ENCODE results near the gene STX1A. TPM values are rescaled to one million over a fixed set of nuclear protein-coding genes. Genes with fewer than 3 reads are reported as not detected.
A peak's percentile ranks its signal among the peaks of the same experiment; 100 is the strongest.

Gene STX1A
- total RNA-seq, 1 experiment from 2014 or later, result 10.4 TPM

GRCh38 chr7:73740212-73740611, 20.7 kb upstream of the STX1A start:
- peaks cover 5% of the 10 kb centered on the region; the same call in 1 of the 2 replicates for H3K27me3 ChIP-seq
- H3K27ac ChIP-seq, result no peak overlapping the region
- no peak for DNase-seq

GRCh38 chr7:73739387-73739767, 19.9 kb upstream of the STX1A start:
- 0 out of 2 replicates have a peak, but pooled peaks cover 5% of the 10 kb centered on the region for H3K27me3 ChIP-seq
- H3K4me3 ChIP-seq, result peak overlapping the region; percentile 94
- DNase-seq, result no peak
- peaks cover 17% of the 10 kb centered on the region for H3K4me1 ChIP-seq
- H3K27ac ChIP-seq, result peak overlapping the region; percentile 9; the same call in 1 of the 2 replicates
- no peaks in the 10 kb centered on the region for H3K9me3 ChIP-seq (replicated peaks)
- H3K36me3 ChIP-seq, result no peaks in the 10 kb centered on the region; the same call in 1 of the 2 replicates

More at GRCh38 chr7:73740212-73740611, 20.7 kb upstream of the STX1A start:
- no peak overlapping the region for H3K4me3 ChIP-seq
- peaks cover 17% of the 10 kb centered on the region for H3K4me1 ChIP-seq
- H3K9me3 ChIP-seq (replicated peaks), result no peaks in the 10 kb centered on the region
- no peaks in the 10 kb centered on the region; the same call in 1 of the 2 replicates for H3K36me3 ChIP-seq

- Histone ChIP-seq H3K27ac (peak within 1 kb of the TSS; percentile 74), H3K4me3 (peak within 1 kb of the TSS; percentile 94), H3K36me3 (no peaks in the 10 kb centered on the region; the same call in 1 of the 2 replicates), H3K27me3 (0 out of 2 replicates have a peak, but pooled peaks cover 5% of the 10 kb centered on the region), H3K4me1 (peaks cover 17% of the 10 kb centered on the region), H3K9me3 (replicated peaks) (no peaks in the 10 kb centered on the region)
- DNase-seq, result peak; percentile 97 to 98
Measured at GRCh38 chr7:73738612-73739386, 19.3 kb upstream of the STX1A start, which contains the start of gene ABHD11. Gene ABHD11 (minus strand): TSS chr7:73738802. CDS start chr7:73738770, 32 bp downstream.

- no peaks in the 10 kb centered on the region for H3K9me3 ChIP-seq (replicated peaks)
- peak overlapping the region; percentile 94 for H3K4me3 ChIP-seq
- H3K36me3 ChIP-seq, result no peaks in the 10 kb centered on the region; the same call in 1 of the 2 replicates
- DNase-seq, result peak; percentile 68 to 80
- peak overlapping the region; percentile 74 for H3K27ac ChIP-seq
- H3K4me1 ChIP-seq, result peaks cover 16% of the 10 kb centered on the region
- H3K27me3 ChIP-seq, result 0 out of 2 replicates have a peak, but pooled peaks cover 5% of the 10 kb centered on the region
Measured at GRCh38 chr7:73738220-73738611, 18.7 kb upstream of the STX1A start.

- H3K27ac ChIP-seq, result no peak overlapping the region
- no peak for DNase-seq
- H3K4me1 ChIP-seq, result peaks cover 10% of the 10 kb centered on the region
- no peaks in the 10 kb centered on the region; the same call in 1 of the 2 replicates for H3K36me3 ChIP-seq
- 0 out of 2 replicates have a peak, but pooled peaks cover 2% of the 10 kb centered on the region for H3K27me3 ChIP-seq
- no peaks in the 10 kb centered on the region for H3K9me3 ChIP-seq (replicated peaks)
- H3K4me3 ChIP-seq, result peak overlapping the region; percentile 94
Measured at GRCh38 chr7:73737491-73738219, 18.2 kb upstream of the STX1A start.

- DNase-seq, result no peak
- Histone ChIP-seq H3K9me3 (replicated peaks) (no peaks in the 10 kb centered on the region), H3K36me3 (no peaks in the 10 kb centered on the region; the same call in 1 of the 2 replicates), H3K27ac (no peak overlapping the region), H3K27me3 (no peaks in the 10 kb centered on the region), H3K4me3 (no peak overlapping the region), H3K4me1 (peaks cover 4% of the 10 kb centered on the region)
Measured at GRCh38 chr7:73736885-73737284, 17.4 kb upstream of the STX1A start.

GRCh38 chr7:73735528-73735905, 16.0 kb upstream of the STX1A start:
- H3K4me3 ChIP-seq, result no peak overlapping the region
- no peaks in the 10 kb centered on the region; the same call in 1 of the 2 replicates for H3K36me3 ChIP-seq
- H3K27ac ChIP-seq, result no peak overlapping the region
- H3K9me3 ChIP-seq (replicated peaks), result no peaks in the 10 kb centered on the region
- no peak for DNase-seq
- H3K27me3 ChIP-seq, result no peaks in the 10 kb centered on the region
- H3K4me1 ChIP-seq, result no peaks in the 10 kb centered on the region

GRCh38 chr7:73734619-73735527, 15.4 kb upstream of the STX1A start:
- no peaks in the 10 kb centered on the region for H3K4me1 ChIP-seq
- H3K27me3 ChIP-seq, result no peaks in the 10 kb centered on the region
- no peaks in the 10 kb centered on the region; the same call in 1 of the 2 replicates for H3K36me3 ChIP-seq
- H3K9me3 ChIP-seq (replicated peaks), result no peaks in the 10 kb centered on the region
- no peak overlapping the region for H3K27ac ChIP-seq
- DNase-seq, result peak; percentile 84 to 95
- H3K4me3 ChIP-seq, result no peak overlapping the region

- H3K27ac ChIP-seq, result no peak overlapping the region
- no peaks in the 10 kb centered on the region for H3K4me1 ChIP-seq
- H3K4me3 ChIP-seq, result no peak overlapping the region
- no peaks in the 10 kb centered on the region; the same call in 1 of the 2 replicates for H3K36me3 ChIP-seq
- H3K27me3 ChIP-seq, result no peaks in the 10 kb centered on the region
- H3K9me3 ChIP-seq (replicated peaks), result no peaks in the 10 kb centered on the region
- no peak for DNase-seq
Measured at GRCh38 chr7:73732397-73732796, 12.9 kb upstream of the STX1A start.

- H3K27me3 ChIP-seq, result no peaks in the 10 kb centered on the region
- no peaks in the 10 kb centered on the region for H3K36me3 ChIP-seq
- no peak overlapping the region for H3K27ac ChIP-seq
- H3K9me3 ChIP-seq (replicated peaks), result no peaks in the 10 kb centered on the region
- H3K4me1 ChIP-seq, result no peaks in the 10 kb centered on the region
- no peak for DNase-seq
- H3K4me3 ChIP-seq, result no peak overlapping the region
Measured at GRCh38 chr7:73730485-73730884, 11.0 kb upstream of the STX1A start.

GRCh38 chr7:73728551-73728950, 9.1 kb upstream of the STX1A start:
- Histone ChIP-seq H3K9me3 (replicated peaks) (no peaks in the 10 kb centered on the region), H3K36me3 (no peaks in the 10 kb centered on the region), H3K4me1 (no peaks in the 10 kb centered on the region), H3K27me3 (no peaks in the 10 kb centered on the region), H3K27ac (no peak overlapping the region), H3K4me3 (no peak overlapping the region)
- DNase-seq, result no peak

GRCh38 chr7:73727952-73728351, 8.5 kb upstream of the STX1A start:
- Histone ChIP-seq H3K4me1 (no peaks in the 10 kb centered on the region), H3K9me3 (replicated peaks) (no peaks in the 10 kb centered on the region), H3K27me3 (no peaks in the 10 kb centered on the region), H3K4me3 (no peak overlapping the region), H3K27ac (no peak overlapping the region), H3K36me3 (no peaks in the 10 kb centered on the region)
- DNase-seq, result no peak

GRCh38 chr7:73726083-73726466, 6.6 kb upstream of the STX1A start:
- H3K4me1 ChIP-seq, result peaks cover 3% of the 10 kb centered on the region; the same call in 1 of the 2 replicates

GRCh38 chr7:73723813-73724212, 4.3 kb upstream of the STX1A start:
- no peaks in the 10 kb centered on the region for H3K9me3 ChIP-seq (replicated peaks)
- H3K27ac ChIP-seq, result no peak overlapping the region
- no peak for DNase-seq
- H3K36me3 ChIP-seq, result no peaks in the 10 kb centered on the region
- H3K4me3 ChIP-seq, result no peak overlapping the region
- H3K27me3 ChIP-seq, result no peaks in the 10 kb centered on the region
- H3K4me1 ChIP-seq, result peaks cover 5% of the 10 kb centered on the region; the same call in 1 of the 2 replicates

More at GRCh38 chr7:73726083-73726466, 6.6 kb upstream of the STX1A start:
- H3K9me3 ChIP-seq (replicated peaks), result no peaks in the 10 kb centered on the region
- H3K4me3 ChIP-seq, result no peak overlapping the region
- no peak overlapping the region for H3K27ac ChIP-seq
- H3K27me3 ChIP-seq, result no peaks in the 10 kb centered on the region
- H3K36me3 ChIP-seq, result no peaks in the 10 kb centered on the region
- DNase-seq, result no peak
